HepG2 (cell line): ENCODE results near the gene PPM1G. TPM values are rescaled to one million over a fixed set of nuclear protein-coding genes. Genes with fewer than 3 reads are reported as not detected.
A peak's percentile ranks its signal among the peaks of the same experiment; 100 is the strongest.

Experiments used
- ADNP ChIP-seq: sonication (generic); formaldehyde crosslinking; IDR thresholded peaks from 2 replicates; pipeline ENCODE4 v1.4.0; 2020; ENCODE audit warnings: missing genetic modification reagents
- ATF7 ChIP-seq, 2 experiments: fragments of 450-650 bp in 1 of 2; sonication (generic) in 1 of 2; formaldehyde crosslinking in 1 of 2; IDR thresholded peaks; 2 replicates each; pipeline versions ENCODE4 v1.4.0 to v1.6.1; 2016 to 2020; ENCODE audit warnings: antibody characterized with exemption in 1 of 2, mild to moderate bottlenecking in 1 of 2, missing genetic modification reagents in 1 of 2
- DR1 ChIP-seq: sonication (generic); formaldehyde crosslinking; IDR thresholded peaks from 2 replicates; pipeline ENCODE4 v1.8.0; 2021; ENCODE audit warnings: mild to moderate bottlenecking, missing genetic modification reagents, inconsistent platforms
- HMG20B ChIP-seq: conservative IDR thresholded peaks from 2 replicates; pipeline ENCODE4 v1.6.1; 2016; ENCODE audit warnings: missing genetic modification reagents, missing compliant biosample characterization
- JUND ChIP-seq: sonication (generic); formaldehyde crosslinking; IDR thresholded peaks from 2 replicates; pipeline ENCODE4 v1.8.0; 2022; ENCODE audit warnings: mild to moderate bottlenecking, missing genetic modification reagents
- MATR3 ChIP-seq: sonication (generic); formaldehyde crosslinking; IDR thresholded peaks from 2 replicates; pipeline ENCODE4 v1.4.0; 2020; ENCODE audit warnings: missing genetic modification reagents
- MLLT10 ChIP-seq: sonication (generic); formaldehyde crosslinking; IDR thresholded peaks from 2 replicates; pipeline ENCODE4 v1.4.0; 2020; ENCODE audit warnings: missing genetic modification reagents
- MTF2 ChIP-seq: sonication (generic); formaldehyde crosslinking; IDR thresholded peaks from 2 replicates; pipeline ENCODE4 v1.5.0; 2020; ENCODE audit warnings: missing genetic modification reagents, borderline replicate concordance
- NFATC3 ChIP-seq: sonication (generic); formaldehyde crosslinking; IDR thresholded peaks from 2 replicates; pipeline ENCODE4 v1.5.1; 2020; ENCODE audit warnings: mild to moderate bottlenecking, missing genetic modification reagents
- PCBP1 ChIP-seq: fragments of 200-400 bp; formaldehyde crosslinking; IDR thresholded peaks from 2 replicates; pipeline ENCODE4 v1.6.1; 2017; ENCODE audit warnings: mild to moderate bottlenecking, low read depth, low read length, borderline replicate concordance
- SOX5 ChIP-seq: IDR thresholded peaks from 2 replicates; pipeline ENCODE4 v1.6.1; 2016; ENCODE audit warnings: borderline replicate concordance
- TAF15 ChIP-seq: fragments of 200-400 bp; formaldehyde crosslinking; IDR thresholded peaks from one replicate; pipeline ENCODE4 v1.6.1; 2018; ENCODE audit warnings: mild to moderate bottlenecking, low read depth, low read length; ENCODE audit not compliant: poor library complexity, severe bottlenecking
- TMF1 ChIP-seq: sonication (generic); formaldehyde crosslinking; IDR thresholded peaks from 2 replicates; pipeline ENCODE4 v1.8.1; 2022; ENCODE audit warnings: low read depth, missing genetic modification reagents
- ZNF225 ChIP-seq: sonication (generic); formaldehyde crosslinking; IDR thresholded peaks from 2 replicates; pipeline ENCODE4 v1.4.0; 2020; ENCODE audit warnings: mild to moderate bottlenecking, missing genetic modification reagents
- ZNF777 ChIP-seq: sonication (generic); formaldehyde crosslinking; IDR thresholded peaks from 2 replicates; pipeline ENCODE4 v1.4.0; 2020; ENCODE audit warnings: missing genetic modification reagents
- ZSCAN29 ChIP-seq: sonication (generic); formaldehyde crosslinking; conservative IDR thresholded peaks from 2 replicates; pipeline ENCODE4 v1.4.0; 2020; ENCODE audit warnings: mild to moderate bottlenecking, missing genetic modification reagents
- ZZZ3 ChIP-seq: sonication (generic); formaldehyde crosslinking; IDR thresholded peaks from 2 replicates; pipeline ENCODE4 v1.4.0; 2020; ENCODE audit warnings: missing genetic modification reagents, mild to moderate bottlenecking, borderline replicate concordance
- polyA plus RNA-seq, 8 experiments: library from polyadenylated mRNA; depleted of rRNA in 3 of 8; stranded (reverse) in 7 of 8; unstranded in 1 of 8; fragments of >200 nt; fragmentation: Illumina TruSeq in 4 of 8; extraction: Trizol in 4 of 8; gene quantifications; 2 replicates each; pipeline versions ENCODE4 v1.2.1 to v1.2.3, GENCODE V29; 2011 to 2016; ENCODE audit warnings: low read depth in 4 of 8, missing spikeins in 1 of 8, mixed read lengths in 1 of 8; ENCODE audit not compliant: insufficient read depth in 1 of 8
- total RNA-seq, 5 experiments: library from RNA; depleted of rRNA; stranded (reverse); fragments of >200 nt; fragmentation: Illumina TruSeq; extraction: Trizol; gene quantifications; 2 replicates each; pipeline ENCODE4 v1.2.3, GENCODE V29; 2016; ENCODE audit warnings: low read depth in 1 of 5
- TF ChIP-seq, protein P1 (sequence below): sonication (generic); formaldehyde crosslinking; IDR thresholded peaks from 2 replicates; pipeline ENCODE4 v1.4.0; 2020; ENCODE audit warnings: mild to moderate bottlenecking, missing genetic modification reagents
- TF ChIP-seq, protein P2 (sequence below): sonication (generic); formaldehyde crosslinking; IDR thresholded peaks from 2 replicates; pipeline ENCODE4 v1.4.0; 2020; ENCODE audit warnings: missing genetic modification reagents
- TF ChIP-seq, protein P3 (sequence below): sonication (generic); IDR thresholded peaks from 2 replicates; pipeline ENCODE4 v1.6.1; 2016; ENCODE audit warnings: low read depth, borderline replicate concordance

PPM1G gene
- total and polyA plus RNA-seq, 2 of the 13 experiments (the other 11 are each of a cell fraction or from before 2014, with no cell fraction given), result 58.2 to 213 TPM

DNA sequence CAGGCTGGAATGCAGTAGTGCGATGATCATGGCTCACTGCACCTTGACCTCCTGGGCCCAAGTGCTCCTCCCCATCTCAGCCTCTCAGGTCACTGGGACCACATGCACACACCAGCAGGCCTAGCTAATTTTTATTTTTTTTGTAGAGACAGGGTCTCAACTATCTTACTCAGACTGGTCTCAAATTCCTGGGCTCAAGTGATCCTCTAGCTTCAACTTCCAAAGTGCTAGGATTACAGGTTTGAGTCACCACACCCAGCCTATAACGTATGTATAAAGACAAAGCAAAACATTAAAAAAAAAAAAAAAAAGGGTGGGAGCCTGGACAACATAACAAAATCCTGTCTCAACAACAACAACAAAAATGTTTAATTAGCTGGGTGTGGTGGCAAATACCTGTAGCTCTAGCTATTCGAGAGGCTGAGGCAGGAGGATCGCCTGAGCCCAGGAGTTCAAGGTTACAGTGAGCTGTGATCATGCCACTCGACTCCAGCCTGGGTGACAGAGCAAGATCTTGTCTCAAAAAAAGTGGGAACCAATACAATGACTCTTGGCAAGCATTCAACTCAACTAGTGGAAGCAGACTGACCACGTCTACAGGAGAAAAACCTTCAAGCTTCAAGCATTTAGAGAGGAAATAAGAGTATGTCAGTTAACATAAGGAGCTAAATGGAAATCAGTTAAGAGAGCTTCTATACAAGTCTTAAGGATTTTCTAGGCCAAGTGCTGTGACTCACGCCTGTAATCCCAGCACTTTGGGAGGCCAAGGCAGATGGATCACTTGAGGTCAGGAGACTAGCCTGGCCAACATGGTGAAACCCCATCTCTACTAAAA lies 55.4 kb downstream of the PPM1G start (continued):
- TF ChIP-seq, protein P1, sequence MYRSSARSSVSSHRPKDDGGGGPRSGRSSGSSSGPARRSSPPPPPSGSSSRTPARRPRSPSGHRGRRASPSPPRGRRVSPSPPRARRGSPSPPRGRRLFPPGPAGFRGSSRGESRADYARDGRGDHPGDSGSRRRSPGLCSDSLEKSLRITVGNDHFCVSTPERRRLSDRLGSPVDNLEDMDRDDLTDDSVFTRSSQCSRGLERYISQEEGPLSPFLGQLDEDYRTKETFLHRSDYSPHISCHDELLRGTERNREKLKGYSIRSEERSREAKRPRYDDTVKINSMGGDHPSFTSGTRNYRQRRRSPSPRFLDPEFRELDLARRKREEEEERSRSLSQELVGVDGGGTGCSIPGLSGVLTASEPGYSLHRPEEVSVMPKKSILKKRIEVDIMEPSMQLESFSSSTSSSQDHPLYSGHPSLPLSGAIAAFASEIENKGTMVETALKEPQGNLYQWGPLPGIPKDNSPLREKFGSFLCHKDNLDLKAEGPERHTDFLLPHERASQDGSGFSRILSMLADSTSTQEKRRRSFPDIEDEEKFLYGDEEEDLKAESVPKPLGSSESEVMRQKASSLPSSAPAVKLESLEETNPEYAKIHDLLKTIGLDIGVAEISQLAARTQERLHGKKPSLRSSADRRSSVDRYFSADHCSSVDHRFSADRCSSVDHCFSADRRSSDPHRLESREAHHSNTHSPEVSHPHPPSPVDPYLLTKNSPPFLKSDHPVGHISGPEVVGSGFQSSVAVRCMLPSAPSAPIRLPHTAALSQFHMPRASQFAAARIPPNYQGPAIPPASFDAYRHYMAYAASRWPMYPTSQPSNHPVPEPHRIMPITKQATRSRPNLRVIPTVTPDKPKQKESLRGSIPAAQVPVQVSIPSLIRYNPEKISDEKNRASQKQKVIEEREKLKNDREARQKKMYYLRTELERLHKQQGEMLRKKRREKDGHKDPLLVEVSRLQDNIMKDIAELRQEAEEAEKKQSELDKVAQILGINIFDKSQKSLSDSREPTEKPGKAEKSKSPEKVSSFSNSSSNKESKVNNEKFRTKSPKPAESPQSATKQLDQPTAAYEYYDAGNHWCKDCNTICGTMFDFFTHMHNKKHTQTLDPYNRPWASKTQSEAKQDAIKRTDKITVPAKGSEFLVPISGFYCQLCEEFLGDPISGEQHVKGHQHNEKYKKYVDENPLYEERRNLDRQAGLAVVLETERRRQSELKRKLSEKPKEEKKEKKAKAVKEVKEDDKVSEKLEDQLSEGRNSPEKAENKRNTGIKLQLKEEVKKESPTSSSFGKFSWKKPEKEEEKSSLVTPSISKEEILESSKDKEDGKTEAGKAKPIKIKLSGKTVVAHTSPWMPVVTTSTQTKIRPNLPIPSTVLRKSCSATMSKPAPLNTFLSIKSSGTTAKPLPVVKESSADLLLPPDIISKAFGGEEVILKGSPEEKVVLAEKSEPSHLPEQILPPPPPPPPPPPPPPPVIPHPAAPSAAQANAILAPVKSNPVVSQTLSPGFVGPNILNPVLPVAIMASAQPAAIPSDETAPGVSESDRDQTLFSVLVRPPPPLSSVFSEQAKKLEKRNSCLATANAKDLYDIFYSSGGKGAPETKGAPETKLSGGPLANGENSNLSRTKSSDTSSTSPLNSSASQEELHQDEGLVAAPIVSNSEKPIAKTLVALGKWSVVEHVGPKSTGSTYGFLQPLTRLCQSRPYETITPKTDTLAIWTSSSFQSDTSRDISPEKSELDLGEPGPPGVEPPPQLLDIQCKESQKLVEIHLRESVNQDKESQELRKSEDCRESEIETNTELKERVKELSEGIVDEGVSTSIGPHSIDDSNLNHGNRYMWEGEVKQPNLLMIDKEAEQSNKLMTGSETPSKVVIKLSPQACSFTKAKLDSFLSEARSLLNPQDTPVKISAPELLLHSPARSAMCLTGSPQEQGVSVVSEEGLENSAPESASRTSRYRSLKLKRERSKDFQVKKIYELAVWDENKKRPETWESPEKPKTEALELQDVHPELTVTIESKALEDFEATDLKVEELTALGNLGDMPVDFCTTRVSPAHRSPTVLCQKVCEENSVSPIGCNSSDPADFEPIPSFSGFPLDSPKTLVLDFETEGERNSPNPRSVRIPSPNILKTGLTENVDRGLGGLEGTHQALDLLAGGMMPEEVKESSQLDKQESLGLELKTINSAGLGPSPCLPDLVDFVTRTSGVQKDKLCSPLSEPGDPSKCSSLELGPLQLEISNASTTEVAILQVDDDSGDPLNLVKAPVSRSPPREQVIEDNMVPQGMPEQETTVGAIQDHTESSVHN (CRISPR knock-in tag), result no peak
- TF ChIP-seq NFATC3 (CRISPR knock-in tag) (no peak), ZNF777 (no peak), MATR3 (CRISPR knock-in tag) (no peak), DR1 (CRISPR knock-in tag) (no peak), HMG20B (CRISPR knock-in tag) (no peak; the same call in 1 of the 2 replicates), PCBP1 (no peak), ZSCAN29 (0 out of 2 replicates have a peak, but pooled peaks have one; percentile 74), SOX5 (CRISPR knock-in tag) (peak; percentile 11), MTF2 (CRISPR knock-in tag) (no peak), MLLT10 (CRISPR knock-in tag) (no peak), ATF7 (IDR thresholded peaks at IDR 0.05) (no peak), ATF7 (CRISPR knock-in tag; IDR thresholded peaks at IDR 0.05) (0 out of 2 replicates have a peak, but pooled peaks have one; percentile 54), ADNP (CRISPR knock-in tag) (no peak), TMF1 (CRISPR knock-in tag) (no peak), ZZZ3 (no peak), JUND (CRISPR knock-in tag) (no peak), TAF15 (no peak), ZNF225 (CRISPR knock-in tag) (no peak)
- TF ChIP-seq, protein P2, sequence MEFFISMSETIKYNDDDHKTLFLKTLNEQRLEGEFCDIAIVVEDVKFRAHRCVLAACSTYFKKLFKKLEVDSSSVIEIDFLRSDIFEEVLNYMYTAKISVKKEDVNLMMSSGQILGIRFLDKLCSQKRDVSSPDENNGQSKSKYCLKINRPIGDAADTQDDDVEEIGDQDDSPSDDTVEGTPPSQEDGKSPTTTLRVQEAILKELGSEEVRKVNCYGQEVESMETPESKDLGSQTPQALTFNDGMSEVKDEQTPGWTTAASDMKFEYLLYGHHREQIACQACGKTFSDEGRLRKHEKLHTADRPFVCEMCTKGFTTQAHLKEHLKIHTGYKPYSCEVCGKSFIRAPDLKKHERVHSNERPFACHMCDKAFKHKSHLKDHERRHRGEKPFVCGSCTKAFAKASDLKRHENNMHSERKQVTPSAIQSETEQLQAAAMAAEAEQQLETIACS (CRISPR knock-in tag), result no peak
- TF ChIP-seq, protein P3, sequence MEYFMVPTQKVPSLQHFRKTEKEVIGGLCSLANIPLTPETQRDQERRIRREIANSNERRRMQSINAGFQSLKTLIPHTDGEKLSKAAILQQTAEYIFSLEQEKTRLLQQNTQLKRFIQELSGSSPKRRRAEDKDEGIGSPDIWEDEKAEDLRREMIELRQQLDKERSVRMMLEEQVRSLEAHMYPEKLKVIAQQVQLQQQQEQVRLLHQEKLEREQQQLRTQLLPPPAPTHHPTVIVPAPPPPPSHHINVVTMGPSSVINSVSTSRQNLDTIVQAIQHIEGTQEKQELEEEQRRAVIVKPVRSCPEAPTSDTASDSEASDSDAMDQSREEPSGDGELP, result no peak
